H1 (cell line): Measurements from ENCODE around the gene MEIS3. TPM values are rescaled to one million over a fixed set of nuclear protein-coding genes. Genes with fewer than 3 reads are reported as not detected.

ENCODE experiments used
- CTCF ChIA-PET: fragments of 300-600 bp; sonication (Branson Sonifier 250); formaldehyde crosslinking; loops from one replicate; lab custom pipeline; 2021; ENCODE audit not compliant: partially characterized antibody; lab: Charles Lee
- POLR2A ChIA-PET: fragments of 300-600 bp; sonication (Branson Sonifier 250); formaldehyde crosslinking; loops from one replicate; lab custom pipeline; 2021; ENCODE audit warnings: inconsistent platforms; ENCODE audit not compliant: partially characterized antibody; lab: Charles Lee
- DNase-seq, 2 experiments: peaks; one replicate each; pipeline versions ENCODE4 v3.0.0 to v3.0.0-alpha.2; 2010 to 2022; ENCODE audit warnings: low spot score in 2 of 2, low read depth in 1 of 2, mixed read lengths in 1 of 2
- FAIRE-seq: peaks from 2 replicates; lab custom pipeline; 2011; peaks lifted over from hg19 to GRCh38; lab: Jason Lieb, UNC
- H2AFZ ChIP-seq: 2 replicates; pipeline ENCODE4 v1.8.1; 2012; ENCODE audit warnings: low read length, inconsistent platforms
- H2AK5ac ChIP-seq: 2 replicates; pipeline ENCODE4 v1.6.1; 2013; ENCODE audit warnings: low read depth, low read length
- H2BK120ac ChIP-seq: replicated peaks from 2 replicates; pipeline ENCODE3; 2013; ENCODE audit warnings: low read depth, low read length, inconsistent platforms
- H2BK12ac ChIP-seq: 2 replicates; pipeline ENCODE4 v1.6.1; 2013; ENCODE audit warnings: low read depth, low read length
- H2BK15ac ChIP-seq: 2 replicates; pipeline ENCODE4 v1.6.1; 2013; ENCODE audit warnings: low read length
- H2BK20ac ChIP-seq: 2 replicates; pipeline ENCODE4 v1.6.1; 2013; ENCODE audit warnings: low read length
- H2BK5ac ChIP-seq: 2 replicates; pipeline ENCODE4 v1.6.1; 2013; ENCODE audit warnings: low read depth, low read length
- H3K14ac ChIP-seq: 2 replicates; pipeline ENCODE4 v1.6.1; 2013; ENCODE audit warnings: inconsistent platforms; ENCODE audit not compliant: insufficient read length
- H3K18ac ChIP-seq: 2 replicates; pipeline ENCODE4 v1.6.1; 2013; ENCODE audit warnings: low read length; ENCODE audit errors: extremely low read depth
- H3K23ac ChIP-seq: 2 replicates; pipeline ENCODE4 v1.6.1; 2013; ENCODE audit warnings: inconsistent platforms; ENCODE audit not compliant: insufficient read length
- H3K23me2 ChIP-seq: 2 replicates; pipeline ENCODE4 v1.6.1; 2013; ENCODE audit warnings: low read depth, low read length
- H3K27ac ChIP-seq: 2 replicates; pipeline ENCODE4 v1.6.1; 2011; ENCODE audit warnings: low read depth, low read length, inconsistent platforms
- H3K27me3 ChIP-seq, 4 experiments: replicated peaks in 1 of 4; 1 replicate in 1 of 4; 2 replicates in 3 of 4; pipeline versions ENCODE4 v1.6.1 to v1.8.1; 2011 to 2013; ENCODE audit warnings: low read length in 3 of 4, mild to moderate bottlenecking in 3 of 4, inconsistent platforms in 2 of 4, mixed read lengths in 2 of 4, moderate library complexity in 1 of 4; ENCODE audit not compliant: control insufficient read depth in 3 of 4, insufficient read depth in 3 of 4; ENCODE audit errors: extremely low read depth in 1 of 4
- H3K36me3 ChIP-seq, 4 experiments: 2 replicates each; pipeline versions ENCODE4 v1.6.1 to v1.8.1; 2011 to 2013; ENCODE audit warnings: mild to moderate bottlenecking in 4 of 4, low read length in 3 of 4, moderate library complexity in 2 of 4, control low read depth in 1 of 4, inconsistent platforms in 1 of 4; ENCODE audit not compliant: insufficient read depth in 4 of 4, control insufficient read depth in 2 of 4
- H3K4ac ChIP-seq: replicated peaks from 2 replicates; pipeline ENCODE3; 2013; ENCODE audit warnings: low read length, low read depth, mixed read lengths, inconsistent platforms; ENCODE audit not compliant: insufficient read length
- H3K4me1 ChIP-seq, 4 experiments: replicated peaks in 1 of 4; 1 replicate in 1 of 4; 2 replicates in 3 of 4; pipeline versions ENCODE4 v1.6.1 to v1.8.1; 2011 to 2013; ENCODE audit warnings: low read length in 3 of 4, inconsistent platforms in 2 of 4, mixed read lengths in 1 of 4; ENCODE audit not compliant: insufficient read depth in 4 of 4, control insufficient read depth in 3 of 4
- H3K4me2 ChIP-seq, 2 experiments: 2 replicates each; pipeline versions ENCODE4 v1.6.1 to v1.8.1; 2011 to 2013; ENCODE audit warnings: low read depth in 2 of 2, low read length in 2 of 2, control low read depth in 1 of 2, inconsistent platforms in 1 of 2, mild to moderate bottlenecking in 1 of 2; ENCODE audit not compliant: insufficient read depth in 1 of 2
- H3K4me3 ChIP-seq, 4 experiments: fragments of 200-600, 300-600 bp in 1 of 4; sonication (generic), shearing (Covaris generic), sonication (Bioruptor Twin) in 1 of 4; 2 replicates each; pipeline versions ENCODE4 v1.5.1 to v1.8.1; 2011 to 2016; ENCODE audit warnings: low read length in 4 of 4, low read depth in 3 of 4, control low read depth in 2 of 4, inconsistent platforms in 2 of 4, mild to moderate bottlenecking in 2 of 4, mixed read lengths in 1 of 4, moderate library complexity in 1 of 4; ENCODE audit not compliant: insufficient read depth in 2 of 4; ENCODE audit errors: extremely low read depth in 1 of 4
- H3K56ac ChIP-seq: replicated peaks from 2 replicates; pipeline ENCODE3; 2013; ENCODE audit warnings: low read depth, mild to moderate bottlenecking, mixed read lengths, low read length, inconsistent platforms; ENCODE audit not compliant: insufficient read length
- H3K79me1 ChIP-seq: 2 replicates; pipeline ENCODE4 v1.6.1; 2013; ENCODE audit warnings: low read depth, low read length, control low read depth
- H3K79me2 ChIP-seq, 2 experiments: 2 replicates each; pipeline versions ENCODE4 v1.6.1 to v1.8.1; 2012 to 2013; ENCODE audit warnings: low read length in 2 of 2, mild to moderate bottlenecking in 2 of 2, inconsistent platforms in 1 of 2; ENCODE audit not compliant: insufficient read depth in 2 of 2, control insufficient read depth in 1 of 2
- H3K9ac ChIP-seq, 4 experiments: replicated peaks in 1 of 4; 1 replicate in 1 of 4; 2 replicates in 3 of 4; pipeline versions ENCODE4 v1.6.1 to v1.8.1; 2011 to 2013; ENCODE audit warnings: low read depth in 3 of 4, low read length in 3 of 4, control low read depth in 2 of 4, mild to moderate bottlenecking in 2 of 4, moderate library complexity in 2 of 4, inconsistent platforms in 1 of 4; ENCODE audit errors: extremely low read depth in 1 of 4
- H3K9me3 ChIP-seq, 2 experiments: 2 replicates each; pipeline versions ENCODE4 v1.6.1 to v1.8.1; 2012 to 2013; ENCODE audit warnings: mild to moderate bottlenecking in 2 of 2, moderate library complexity in 2 of 2, control low read depth in 1 of 2, inconsistent platforms in 1 of 2, low read depth in 1 of 2, low read length in 1 of 2, mixed read lengths in 1 of 2; ENCODE audit not compliant: insufficient read depth in 2 of 2
- H4K20me1 ChIP-seq, 2 experiments: replicated peaks in 1 of 2; 2 replicates each; pipeline versions ENCODE3 to v1.8.1; 2011 to 2013; ENCODE audit warnings: inconsistent platforms in 2 of 2, low read length in 2 of 2, mild to moderate bottlenecking in 1 of 2; ENCODE audit not compliant: insufficient read depth in 2 of 2, control insufficient read depth in 1 of 2
- H4K5ac ChIP-seq: 2 replicates; pipeline ENCODE4 v1.6.1; 2013; ENCODE audit warnings: low read length, low read depth, mixed read lengths, inconsistent platforms; ENCODE audit not compliant: insufficient read length
- H4K8ac ChIP-seq: 2 replicates; pipeline ENCODE4 v1.8.0; 2013; ENCODE audit warnings: mild to moderate bottlenecking, moderate library complexity, low read length, inconsistent platforms; ENCODE audit not compliant: insufficient read depth; ENCODE audit errors: extremely low read depth
- H4K91ac ChIP-seq: replicated peaks from 2 replicates; pipeline ENCODE3; 2013; ENCODE audit warnings: low read length, mixed read lengths, inconsistent platforms; ENCODE audit not compliant: insufficient read length
- ASH2L ChIP-seq: fragments of 200-600, 300-600 bp; sonication (generic); IDR thresholded peaks from one replicate; pipeline ENCODE4 v1.7.1; 2017; ENCODE audit warnings: low read length
- BACH1 ChIP-seq: IDR thresholded peaks from 2 replicates; pipeline ENCODE4 v1.6.1; 2012; ENCODE audit warnings: low read length, improper control_type of control experiment
- CEBPB ChIP-seq: IDR thresholded peaks from 2 replicates; pipeline ENCODE4 v1.6.1; 2012; ENCODE audit warnings: low read depth, low read length
- EZH2 ChIP-seq: fragments of 200-600 bp; sonication (generic); IDR thresholded peaks from 2 replicates; pipeline ENCODE4 v1.7.1; 2012; ENCODE audit warnings: low read depth, mild to moderate bottlenecking, moderate library complexity, low read length, inconsistent platforms; ENCODE audit not compliant: severe bottlenecking
- FOSL1 ChIP-seq: IDR thresholded peaks from 2 replicates; pipeline ENCODE4 v1.6.1; 2011; ENCODE audit warnings: mild to moderate bottlenecking, low read depth, low read length, moderate library complexity; ENCODE audit not compliant: insufficient read depth
- JUND ChIP-seq: IDR thresholded peaks from 2 replicates; pipeline ENCODE4 v1.6.1; 2011; ENCODE audit warnings: mild to moderate bottlenecking, improper control_type of control experiment, low read length
- NRF1 ChIP-seq: IDR thresholded peaks from 2 replicates; pipeline ENCODE4 v1.6.1; 2011; ENCODE audit warnings: mild to moderate bottlenecking, low read depth, low read length, improper control_type of control experiment
- POLR2AphosphoS5 ChIP-seq: IDR thresholded peaks from 2 replicates; pipeline ENCODE4 v1.6.1; 2011; ENCODE audit warnings: low read depth, low read length
- SAP30 ChIP-seq: fragments of 300-600 bp; sonication (generic); IDR thresholded peaks from 2 replicates; pipeline ENCODE4 v1.7.1; 2012; ENCODE audit warnings: low read length, moderate library complexity, mild to moderate bottlenecking, inconsistent platforms; ENCODE audit not compliant: insufficient read depth, insufficient replicate concordance
- SIRT6 ChIP-seq: IDR thresholded peaks from one replicate; pipeline ENCODE4 v1.7.1; 2012; ENCODE audit warnings: low read length, inconsistent platforms
- SIX5 ChIP-seq: IDR thresholded peaks from 2 replicates; pipeline ENCODE4 v1.6.1; 2011; ENCODE audit warnings: mild to moderate bottlenecking, low read depth, low read length
- SP4 ChIP-seq: IDR thresholded peaks from 2 replicates; pipeline ENCODE4 v1.6.1; 2012; ENCODE audit warnings: low read length, inconsistent platforms
- TCF12 ChIP-seq: IDR thresholded peaks from 2 replicates; pipeline ENCODE4 v1.6.1; 2011; ENCODE audit warnings: low read depth, mild to moderate bottlenecking, low read length
- WGBS, 2 experiments: shearing (Covaris generic) in 1 of 2; methylation state at CpG; one replicate each; pipeline versions ENCODE4 v1.1.6 to v1.1.7; 2013 to 2015; ENCODE audit warnings: low lambda C conversion rate in 2 of 2, mixed read lengths in 2 of 2, inconsistent platforms in 1 of 2, low coverage in 1 of 2, missing lambda C conversion rate in 1 of 2; ENCODE audit not compliant: insufficient replicate concordance in 2 of 2, insufficient coverage in 1 of 2, insufficient read length in 1 of 2; ENCODE audit errors: extremely low coverage in 1 of 2, missing lambda C conversion rate in 1 of 2; 5-methylcytosine and 5-hydroxymethylcytosine counted together
- polyA plus RNA-seq, 7 experiments: library from polyadenylated mRNA; depleted of rRNA in 3 of 7; stranded (reverse) in 5 of 7; unstranded in 2 of 7; fragments of >200 nt in 5 of 7; fragments of 200-250 nt in 2 of 7; gene quantifications; 1 replicate in 5 of 7; 2 replicates in 1 of 7; 4 replicates in 1 of 7; pipeline versions ENCODE4 v1.2.1 to v1.2.3, GENCODE V29; 2011 to 2013; ENCODE audit warnings: missing spikeins in 2 of 7, mixed read lengths in 2 of 7
- total RNA-seq: library from RNA; stranded (reverse); fragmentation: NEBNext Ultra II Directional; extraction: Animal tissue kit (Norgen Biotek cat#: 25700); gene quantifications from 2 replicates; pipeline ENCODE4 v1.2.1, GENCODE V29; 2021
- TF ChIP-seq, protein P1 (sequence below): IDR thresholded peaks from 2 replicates; pipeline ENCODE4 v1.6.1; 2011; ENCODE audit warnings: low read length, improper control_type of control experiment

Gene MEIS3
- total and polyA plus RNA-seq, 2 of the 8 experiments (the other 6 are each of a cell fraction or from before 2014, with no cell fraction given), result 24.5 to 28.2 TPM

DNA sequence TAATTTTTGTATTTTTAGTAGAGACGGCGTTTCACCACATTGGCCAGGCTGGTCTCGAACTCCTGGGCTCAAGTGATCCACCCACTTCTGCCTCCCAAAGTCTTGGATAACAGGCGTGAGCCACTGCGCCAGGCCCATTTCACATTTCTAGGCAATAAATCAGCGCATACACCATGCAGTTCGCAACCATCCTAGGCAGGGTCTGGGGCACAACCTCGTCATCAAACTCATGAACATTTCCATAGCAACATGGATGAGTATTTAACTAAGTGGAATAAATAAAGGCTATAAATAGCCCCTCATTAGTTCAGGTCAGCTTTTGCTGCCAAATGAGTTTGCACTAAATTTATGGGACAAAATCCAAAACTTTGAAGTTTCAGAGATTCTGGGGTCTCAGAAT lies 8.2 kb downstream of the MEIS3 start:
- Histone ChIP-seq H3K4me1 (peaks cover 0 to 5% (median 4%) of the 10 kb centered on the region in 4 experiments; a peak in 3 of 7 replicates), H3K9me3 (no peaks in the 10 kb centered on the region), H4K8ac (no peak overlapping the region)
- TF ChIP-seq NRF1, result no peak
- TF ChIP-seq TCF12, result no peak
- TF ChIP-seq FOSL1, result no peak
- TF ChIP-seq BACH1, result no peak
- TF ChIP-seq, protein P1, sequence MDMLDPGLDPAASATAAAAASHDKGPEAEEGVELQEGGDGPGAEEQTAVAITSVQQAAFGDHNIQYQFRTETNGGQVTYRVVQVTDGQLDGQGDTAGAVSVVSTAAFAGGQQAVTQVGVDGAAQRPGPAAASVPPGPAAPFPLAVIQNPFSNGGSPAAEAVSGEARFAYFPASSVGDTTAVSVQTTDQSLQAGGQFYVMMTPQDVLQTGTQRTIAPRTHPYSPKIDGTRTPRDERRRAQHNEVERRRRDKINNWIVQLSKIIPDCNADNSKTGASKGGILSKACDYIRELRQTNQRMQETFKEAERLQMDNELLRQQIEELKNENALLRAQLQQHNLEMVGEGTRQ, result no peak
- no peak for TF ChIP-seq CEBPB
- no peak for TF ChIP-seq SIX5
- TF ChIP-seq POLR2AphosphoS5, result no peak
- no peak for TF ChIP-seq JUND
- no peak for TF ChIP-seq EZH2
- no peak for TF ChIP-seq SAP30
- TF ChIP-seq ASH2L, result no peak
- TF ChIP-seq SP4, result no peak
- no peak for TF ChIP-seq SIRT6

More for the DNA sequence above, 8.2 kb downstream of the MEIS3 start:
- FAIRE-seq (no peak), DNase-seq (no peak)
- Histone ChIP-seq H2AFZ (no peak overlapping the region), H3K27me3 (peaks cover 0 to 5% (median 3%) of the 10 kb centered on the region in 4 experiments; a peak in 6 of 7 replicates), H3K79me1 (no peaks in the 10 kb centered on the region; the same call in 1 of the 2 replicates), H2BK20ac (no peak overlapping the region), H3K4ac (no peak overlapping the region), H2BK12ac (no peak overlapping the region), H3K4me3 (no peak overlapping the region), H2AK5ac (no peak overlapping the region), H4K91ac (no peak overlapping the region), H3K9ac (no peak overlapping the region), H3K36me3 (peaks cover 0 to 3% (median 0%) of the 10 kb centered on the region in 4 experiments; a peak in 1 of 8 replicates), H3K4me2 (no peak overlapping the region), H3K23me2 (peaks cover 6% of the 10 kb centered on the region), H3K56ac (no peak overlapping the region), H3K27ac (no peak overlapping the region), H2BK5ac (no peak overlapping the region), H4K20me1 (peaks cover 0 to 2% of the 10 kb centered on the region in 2 experiments), H2BK15ac (no peak overlapping the region), H3K14ac (no peak overlapping the region), H2BK120ac (no peak overlapping the region), H3K23ac (no peak overlapping the region), H4K5ac (no peak overlapping the region), H3K18ac (no peak overlapping the region), H3K79me2 (no peaks in the 10 kb centered on the region)
- WGBS, 2 experiments, result 92% methylated on average over 8 of the region's 8 CpGs; no CpG with 5 or more reads in 1 of the 2 experiments
- ChIA-PET CTCF (interaction anchor here (0.7 to 1.8 kb wide), 4 partner anchors 20 to 124 kb away, joined by 3 to 11 read pairs (median 4); no protein-coding TSS in a partner anchor), POLR2A (interaction anchor here (1.0 kb wide), 1 partner anchor 62 kb away, joined by 3 read pairs; the partner anchor contains the start of gene DHX34)
